Heart left ventricle (tissue), 16 donors: ENCODE results near the gene ATXN2L. TPM values are rescaled to one million over a fixed set of nuclear protein-coding genes. Genes with fewer than 3 reads are reported as not detected.
"Not testable (repeated sequence)": the region's sequence is repeated elsewhere in the genome, so short reads cannot be mapped to it uniquely, and the experiment has no call there.

ENCODE experiments used
- ATAC-seq, 4 donors: fragments of 200-7000 bp; cut with Tn5 transposase; one replicate each; pipeline ENCODE4 v1.9.1; 2020 to 2022; ENCODE audit warnings: moderate library complexity in 4 of 4, mild to moderate bottlenecking in 3 of 4, moderate number of reproducible peaks in 1 of 4
- DNase-seq, 5 donors: peaks; one replicate each; pipeline ENCODE4 v3.0.0-alpha.2; 2020
- H3K27ac ChIP-seq, 12 donors: fragments of 200-600 bp; sonication (generic) in 4 of 12; one replicate each; pipeline versions ENCODE4 v1.5.0 to v1.8.0; 2016 to 2022; ENCODE audit warnings: mild to moderate bottlenecking in 2 of 12
- H3K27me3 ChIP-seq, 9 donors: fragments of 200-600 bp; sonication (generic) in 2 of 9; one replicate each; pipeline versions ENCODE4 v1.5.1 to v1.8.0; 2016 to 2022; ENCODE audit warnings: mild to moderate bottlenecking in 3 of 9
- H3K36me3 ChIP-seq, 9 donors: fragments of 200-600 bp; sonication (generic) in 2 of 9; one replicate each; pipeline versions ENCODE4 v1.5.0 to v1.8.0; 2018 to 2022; ENCODE audit warnings: mild to moderate bottlenecking in 2 of 9
- H3K4me1 ChIP-seq, 12 donors: fragments of 200-600 bp; sonication (generic) in 4 of 12; one replicate each; pipeline versions ENCODE4 v1.5.0 to v1.8.0; 2016 to 2022; ENCODE audit warnings: mild to moderate bottlenecking in 3 of 12
- H3K4me3 ChIP-seq, 12 donors: fragments of 200-600 bp; sonication (generic) in 4 of 12; one replicate each; pipeline versions ENCODE4 v1.5.0 to v1.8.0; 2017 to 2022; ENCODE audit warnings: mild to moderate bottlenecking in 9 of 12, moderate library complexity in 4 of 12
- H3K9me3 ChIP-seq, 12 donors: fragments of 200-600 bp; sonication (generic) in 4 of 12; one replicate each; pipeline versions ENCODE4 v1.5.0 to v1.8.0; 2016 to 2022; ENCODE audit warnings: mild to moderate bottlenecking in 1 of 12
- POLR2A ChIP-seq, 2 donors: fragments of 450-650 bp; IDR thresholded peaks; one replicate each; pipeline ENCODE4 v1.6.1; 2017; ENCODE audit warnings: antibody characterized with exemption in 2 of 2, mild to moderate bottlenecking in 2 of 2, moderate library complexity in 2 of 2
- WGBS, 4 donors: extraction: QIAGEN DNeasy Blood & Tissue Kit in 2 of 4; methylation state at CpG; one replicate each; pipeline versions ENCODE4 v1.1.5 to v1.1.7; 2013 to 2018; 5-methylcytosine and 5-hydroxymethylcytosine counted together
- intact Hi-C, 10 donors: fragments of 100-400 bp; cut with DNase I; formaldehyde crosslinking; loops; one replicate each; pipeline versions ENCODE4 v1.11.1 to v1.14.2; 2022
- polyA plus RNA-seq, 2 donors: library from polyadenylated mRNA; stranded (reverse); fragments of 200-250 nt; gene quantifications; one replicate each; pipeline ENCODE4 v1.2.3, GENCODE V29; 2013
- total RNA-seq, 9 donors: library from RNA; depleted of rRNA in 2 of 9; stranded (reverse); fragments of >200 nt in 2 of 9; fragmentation: NEBNext Ultra II Directional in 3 of 9; extraction: Animal tissue kit (Norgen Biotek cat#: 25700) in 3 of 9; gene quantifications; one replicate each; pipeline versions ENCODE4 v1.1.0 to v1.2.4, GENCODE V29; 2016 to 2023
- TF ChIP-seq, protein P1 (sequence below), 12 donors: fragments of 200-600 bp; sonication (generic) in 4 of 12; IDR thresholded peaks; one replicate each; pipeline versions ENCODE4 v1.5.0 to v1.8.0; 2018 to 2022; ENCODE audit warnings: antibody characterized with exemption in 12 of 12, mild to moderate bottlenecking in 5 of 12
- donor health status: ischemic (EF 13 %, LVEDD 7.1; RV severe dilation, severe dysfunction).
- donor health status: healthy with polysubstance abuse.
- donor health status: DM: no; HTN: yes; CAD: no.
- donor health status: DM: no; HTN: no; CAD: no.
- donor health status: ischemic (EF 25% LVEDD 6.9; RV normal size, moderate dysfunction).
- donor health status: ischemic (EF 25% LVEDD 5.7; RV mildly dilated, moderate dysfunction).
- donor health status: healthy.
- donor health status: DM: yes; HTN: yes; CAD: no.
- donor health status: ischemic (EF 35%, LVEDD 5.7; RV mildly dilated, moderate dysfunction).
- donor health status: nonischemic (EF 11% LVEDD 7.7; RV severe dilation, severe dysfunction).
- donor health status: DM: yes; HTN: yes; CAD: no.
- donor health status: PGD.
- donor health status: ischemic (EF 29% LVEDD 5.4; RV normal size, mild dysfunction).
- donor health status: nonischemic (EF 23%, LVEDD 6.1; RV moderate dilation, normal function).

The ATXN2L gene
- total and polyA plus RNA-seq, 11 donors, result 33.7 to 73.9 (median 44.8) TPM

DNA sequence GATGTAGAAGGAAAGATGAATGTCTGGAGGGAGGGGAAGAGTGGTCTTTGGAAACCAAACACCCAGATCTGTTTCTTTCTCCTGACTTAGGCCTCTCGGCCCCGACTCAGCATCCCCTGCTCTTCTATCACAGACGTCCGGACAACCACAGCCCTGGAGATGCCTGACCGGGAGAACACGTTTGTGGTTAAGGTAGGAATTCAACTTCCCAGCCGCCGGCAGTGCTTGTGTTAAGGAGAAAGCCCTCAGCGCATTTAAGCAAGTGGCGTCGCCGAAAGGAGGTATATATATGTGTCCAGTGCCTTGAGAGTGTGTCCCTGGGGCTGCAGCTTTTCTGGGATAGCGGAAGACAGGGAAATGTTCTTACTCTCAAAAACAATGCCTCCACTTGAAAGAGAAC, 44.4 kb downstream of the ATXN2L start:
- H3K27ac ChIP-seq, result no peak overlapping the region
- ATAC-seq, result no peak
- peaks cover 2 to 57% (median 54%) of the 10 kb centered on the region in 9 donors for H3K36me3 ChIP-seq
- H3K9me3 ChIP-seq, result no peaks in the 10 kb centered on the region
- no peak for DNase-seq
- WGBS, 4 donors, result 85 to 93% (median 88%) methylated on average over 13 of the region's 13 CpGs
- no peak for TF ChIP-seq POLR2A (IDR thresholded peaks at IDR 0.05)
- TF ChIP-seq, protein P1, sequence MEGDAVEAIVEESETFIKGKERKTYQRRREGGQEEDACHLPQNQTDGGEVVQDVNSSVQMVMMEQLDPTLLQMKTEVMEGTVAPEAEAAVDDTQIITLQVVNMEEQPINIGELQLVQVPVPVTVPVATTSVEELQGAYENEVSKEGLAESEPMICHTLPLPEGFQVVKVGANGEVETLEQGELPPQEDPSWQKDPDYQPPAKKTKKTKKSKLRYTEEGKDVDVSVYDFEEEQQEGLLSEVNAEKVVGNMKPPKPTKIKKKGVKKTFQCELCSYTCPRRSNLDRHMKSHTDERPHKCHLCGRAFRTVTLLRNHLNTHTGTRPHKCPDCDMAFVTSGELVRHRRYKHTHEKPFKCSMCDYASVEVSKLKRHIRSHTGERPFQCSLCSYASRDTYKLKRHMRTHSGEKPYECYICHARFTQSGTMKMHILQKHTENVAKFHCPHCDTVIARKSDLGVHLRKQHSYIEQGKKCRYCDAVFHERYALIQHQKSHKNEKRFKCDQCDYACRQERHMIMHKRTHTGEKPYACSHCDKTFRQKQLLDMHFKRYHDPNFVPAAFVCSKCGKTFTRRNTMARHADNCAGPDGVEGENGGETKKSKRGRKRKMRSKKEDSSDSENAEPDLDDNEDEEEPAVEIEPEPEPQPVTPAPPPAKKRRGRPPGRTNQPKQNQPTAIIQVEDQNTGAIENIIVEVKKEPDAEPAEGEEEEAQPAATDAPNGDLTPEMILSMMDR (IDR thresholded peaks at IDR 0.05), result no peak
- peaks cover 0 to 31% (median 19%) of the 10 kb centered on the region in 12 donors for H3K4me1 ChIP-seq
- no peaks in the 10 kb centered on the region for H3K27me3 ChIP-seq
- intact Hi-C loops, result loop anchor here in 2 of 10 donors (5.0 to 10.0 kb wide), 3 partner anchors 58 to 80 kb away; partner anchors contain the start of gene RABEP2 (in 1 of the 2)
- H3K4me3 ChIP-seq, result no peak overlapping the region

DNA sequence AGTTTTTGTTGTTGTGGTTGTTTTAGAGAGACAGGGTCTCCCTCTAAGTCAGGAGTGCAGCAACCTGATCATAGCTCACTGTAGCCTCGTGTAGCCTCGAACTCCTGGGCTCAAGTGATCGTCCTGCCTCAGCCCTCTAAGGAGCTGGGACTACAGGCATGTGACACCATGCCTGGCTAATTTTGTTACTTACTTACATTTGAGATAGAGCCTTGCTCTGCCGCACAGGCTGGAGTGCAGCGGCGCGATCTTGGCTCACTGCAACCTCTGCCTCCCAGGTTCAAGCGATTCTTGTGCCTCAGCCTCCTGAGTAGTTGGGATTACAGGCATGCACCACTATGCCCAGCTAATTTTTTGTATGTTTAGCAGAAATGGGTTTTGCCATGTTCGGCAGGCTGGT, 44.8 kb downstream of the ATXN2L start:
- not testable (repeated sequence) for H3K27ac ChIP-seq, H3K9me3 ChIP-seq, ATAC-seq, DNase-seq, H3K27me3 ChIP-seq, H3K4me3 ChIP-seq
- Histone ChIP-seq H3K4me1 (peaks cover 0 to 27% (median 16%) of the 10 kb centered on the region in 12 donors), H3K36me3 (peaks cover 2 to 61% (median 58%) of the 10 kb centered on the region in 9 donors)
- 84 to 90% (median 88%) methylated on average over 5 to 9 of the region's 9 CpGs for WGBS, 4 donors
- intact Hi-C loops, result loop anchor here in 2 of 10 donors (5.0 to 10.0 kb wide), 3 partner anchors 57 to 80 kb away; partner anchors contain the start of gene RABEP2 (in 1 of the 2)

DNA sequence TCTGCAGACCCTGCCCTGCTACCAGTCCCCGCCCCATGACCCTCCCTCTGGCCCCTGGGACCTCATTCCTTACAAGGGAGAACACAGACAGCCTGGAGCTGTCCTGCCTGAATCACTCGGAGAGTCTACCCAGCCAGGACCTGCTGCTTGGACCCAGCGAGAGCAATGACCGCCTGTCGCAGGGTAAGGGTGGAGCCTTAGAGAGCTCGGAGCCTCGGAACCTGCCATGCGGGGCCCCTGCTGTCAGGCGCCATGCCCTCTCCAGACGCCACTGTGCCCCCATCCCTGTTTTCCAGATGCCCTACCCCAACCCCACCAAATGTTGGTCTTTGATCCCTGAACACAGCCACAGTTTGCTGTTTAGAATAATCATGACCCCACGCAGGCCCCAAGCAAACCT, 46.4 kb downstream of the ATXN2L start:
- no peak for DNase-seq
- no peaks in the 10 kb centered on the region for H3K27me3 ChIP-seq
- no peaks in the 10 kb centered on the region for H3K9me3 ChIP-seq
- ATAC-seq, result no peak
- TF ChIP-seq, protein P1 (IDR thresholded peaks at IDR 0.05), result no peak
- intact Hi-C loops, result loop anchor here in 2 of 10 donors (5.0 to 10.0 kb wide), 3 partner anchors 56 to 78 kb away; partner anchors contain the start of gene RABEP2 (in 1 of the 2)
- H3K4me3 ChIP-seq, result no peak overlapping the region
- H3K27ac ChIP-seq, result no peak overlapping the region
- H3K36me3 ChIP-seq, result peaks cover 2 to 76% (median 73%) of the 10 kb centered on the region in 9 donors
- 90 to 95% (median 93%) methylated on average over 10 to 11 of the region's 11 CpGs for WGBS, 4 donors
- peaks cover 0 to 21% (median 13%) of the 10 kb centered on the region in 12 donors for H3K4me1 ChIP-seq

DNA sequence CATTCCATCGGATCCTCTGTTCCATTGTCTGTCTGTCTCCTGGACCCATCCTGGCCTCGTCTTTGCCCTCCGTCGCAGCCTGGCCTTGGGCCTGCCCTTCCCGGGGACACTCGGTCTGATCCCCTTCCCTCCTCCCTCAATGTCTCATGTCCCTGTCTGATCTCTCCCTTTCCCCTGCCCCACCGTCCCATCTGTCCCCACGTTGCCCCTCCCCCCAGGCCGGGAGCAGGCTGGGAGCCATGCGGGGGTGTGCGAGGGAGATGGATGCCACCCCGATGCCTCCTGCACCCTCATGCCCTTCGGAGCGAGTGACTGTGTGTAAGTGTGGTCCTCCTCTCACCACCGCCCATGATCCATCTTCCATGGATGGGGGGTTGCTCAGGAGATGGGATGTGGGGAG, 50.2 kb downstream of the ATXN2L start:
- 86 to 89% (median 87%) methylated on average over 15 of the region's 15 CpGs for WGBS, 4 donors
- intact Hi-C loops, result no loop called here
- H3K4me1 ChIP-seq, result no peaks in the 10 kb centered on the region

More for the DNA sequence above, 50.2 kb downstream of the ATXN2L start:
- H3K27ac ChIP-seq, result no peak overlapping the region
- H3K36me3 ChIP-seq, result peaks cover 2 to 70% (median 65%) of the 10 kb centered on the region in 9 donors
- H3K9me3 ChIP-seq, result no peaks in the 10 kb centered on the region
- no peak for DNase-seq
- H3K4me3 ChIP-seq, result no peak overlapping the region
- no peak for TF ChIP-seq POLR2A (IDR thresholded peaks at IDR 0.05)
- TF ChIP-seq, protein P1 (IDR thresholded peaks at IDR 0.05), result no peak
- no peak for ATAC-seq
- H3K27me3 ChIP-seq, result no peaks in the 10 kb centered on the region
